HG03575 (cell line): ENCODE data around the gene ZNF598.
"Not testable (repeated sequence)": the region's sequence is repeated elsewhere in the genome, so short reads cannot be mapped to it uniquely, and the experiment has no call there.

Source experiments
- ATAC-seq: cut with Tn5 transposase; IDR thresholded peaks from one replicate; pipeline ENCODE4 v1.9.1; 2021; ENCODE audit not compliant: unreplicated experiment, insufficient number of reproducible peaks, low FRiP score; ENCODE audit errors: extremely low read depth

ZNF598 gene

GRCh38 chr16:1968146-1968953 lies 41.3 kb downstream of the ZNF598 start:
- no peak for ATAC-seq

- no peak for ATAC-seq
Observed at GRCh38 chr16:1966460-1966859, 43.2 kb downstream of the ZNF598 start, which contains the start of gene RNF151. TSS of gene RNF151 (plus strand) at chr16:1966856. CDS start at chr16:1966882, 26 bp downstream.

- no peak for ATAC-seq
Observed at GRCh38 chr16:1965396-1966001, 44.1 kb downstream of the ZNF598 start.

- ATAC-seq: no peak
Observed at GRCh38 chr16:1964506-1965395, 44.9 kb downstream of the ZNF598 start, which contains the start of gene RPS2. TSS of gene RPS2 (minus strand) at chr16:1964826. CDS start at chr16:1964625, 201 bp downstream.

GRCh38 chr16:1963806-1964505 lies 45.7 kb downstream of the ZNF598 start:
- no peak for ATAC-seq

- not testable (repeated sequence) for ATAC-seq
Observed at GRCh38 chr16:1962161-1963153, 47.2 kb downstream of the ZNF598 start.

- no peak for ATAC-seq
Observed at GRCh38 chr16:1961651-1962067, 48.0 kb downstream of the ZNF598 start.

- no peak for ATAC-seq
Observed at GRCh38 chr16:1960665-1961630, 48.7 kb downstream of the ZNF598 start.

GRCh38 chr16:1959269-1960039 lies 50.2 kb downstream of the ZNF598 start, which contains the start of gene NDUFB10:
TSS of gene NDUFB10 (plus strand) at chr16:1959538. CDS start at chr16:1959625, 87 bp downstream.
- ATAC-seq: no peak

- no peak for ATAC-seq
Observed at GRCh38 chr16:1958715-1959268, 50.8 kb downstream of the ZNF598 start.

GRCh38 chr16:1958143-1958491 lies 51.5 kb downstream of the ZNF598 start:
- not testable (repeated sequence) for ATAC-seq

GRCh38 chr16:1957434-1958142 lies 52.0 kb downstream of the ZNF598 start:
- ATAC-seq: not testable (repeated sequence)

GRCh38 chr16:1953734-1954133 lies 55.9 kb downstream of the ZNF598 start:
- no peak for ATAC-seq

- ATAC-seq: no peak
Observed at GRCh38 chr16:1950559-1950958, 59.1 kb downstream of the ZNF598 start.

- ATAC-seq: no peak
Observed at GRCh38 chr16:1950047-1950446, 59.6 kb downstream of the ZNF598 start.
